Neural cell (in vitro differentiated cells): Measurements from ENCODE around the gene DUSP14.

Source experiments
- EP300 ChIP-seq: fragments of 450-650 bp; conservative IDR thresholded peaks from 2 replicates; pipeline ENCODE4 v1.6.1; 2014; ENCODE audit warnings: antibody characterized with exemption, mild to moderate bottlenecking, moderate library complexity; ENCODE audit not compliant: poor library complexity, severe bottlenecking
- EZH2 ChIP-seq: fragments of 200-600, 300-800 bp; shearing (Covaris generic), sonication (generic); IDR thresholded peaks from 2 replicates; pipeline ENCODE4 v1.6.1; 2014; ENCODE audit warnings: antibody characterized with exemption, low read length, borderline replicate concordance, mild to moderate bottlenecking; ENCODE audit not compliant: insufficient read depth, poor library complexity, severe bottlenecking
- MXI1 ChIP-seq: fragments of 450-650 bp; conservative IDR thresholded peaks from 2 replicates; pipeline ENCODE4 v1.6.1; 2014; ENCODE audit warnings: antibody characterized with exemption, mild to moderate bottlenecking; ENCODE audit not compliant: poor library complexity, severe bottlenecking
- POLR2AphosphoS5 ChIP-seq: IDR thresholded peaks from 2 replicates; pipeline ENCODE4 v1.6.1; 2012
- RAD21 ChIP-seq: fragments of 450-650 bp; conservative IDR thresholded peaks from 2 replicates; pipeline ENCODE4 v1.6.1; 2014; ENCODE audit warnings: antibody characterized with exemption, mild to moderate bottlenecking, moderate library complexity
- TAF1 ChIP-seq: IDR thresholded peaks from 2 replicates; pipeline ENCODE4 v1.6.1; 2012; ENCODE audit warnings: low read depth
- TF ChIP-seq, protein P1 (sequence below): IDR thresholded peaks from 2 replicates; pipeline ENCODE4 v1.6.1; 2012; ENCODE audit warnings: borderline replicate concordance
- TF ChIP-seq, protein P2 (sequence below): fragments of 450-650 bp; IDR thresholded peaks from 2 replicates; pipeline ENCODE4 v1.5.1; 2014; ENCODE audit warnings: antibody characterized with exemption, mild to moderate bottlenecking, moderate library complexity; ENCODE audit not compliant: poor library complexity, severe bottlenecking

DNA sequence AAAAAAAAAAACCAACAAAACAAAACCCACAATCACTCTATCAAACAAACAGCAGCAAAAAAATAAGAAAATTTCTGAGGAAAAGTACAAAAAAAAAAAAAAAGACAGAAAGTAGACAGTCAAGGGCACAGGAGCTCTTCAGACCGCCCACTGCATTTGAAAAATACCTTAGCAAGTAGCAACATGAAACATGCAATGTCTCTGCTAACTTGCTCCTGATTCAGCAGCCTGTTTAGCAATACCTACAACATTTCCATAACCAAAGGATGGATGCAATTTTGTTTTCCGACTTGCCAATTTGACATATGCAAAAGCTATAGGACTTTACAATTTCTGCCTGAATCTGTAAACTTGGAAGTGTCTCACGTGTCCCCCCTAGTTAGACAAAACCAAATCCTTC lies 62.1 kb downstream of the DUSP14 start:
- TF ChIP-seq, protein P1, sequence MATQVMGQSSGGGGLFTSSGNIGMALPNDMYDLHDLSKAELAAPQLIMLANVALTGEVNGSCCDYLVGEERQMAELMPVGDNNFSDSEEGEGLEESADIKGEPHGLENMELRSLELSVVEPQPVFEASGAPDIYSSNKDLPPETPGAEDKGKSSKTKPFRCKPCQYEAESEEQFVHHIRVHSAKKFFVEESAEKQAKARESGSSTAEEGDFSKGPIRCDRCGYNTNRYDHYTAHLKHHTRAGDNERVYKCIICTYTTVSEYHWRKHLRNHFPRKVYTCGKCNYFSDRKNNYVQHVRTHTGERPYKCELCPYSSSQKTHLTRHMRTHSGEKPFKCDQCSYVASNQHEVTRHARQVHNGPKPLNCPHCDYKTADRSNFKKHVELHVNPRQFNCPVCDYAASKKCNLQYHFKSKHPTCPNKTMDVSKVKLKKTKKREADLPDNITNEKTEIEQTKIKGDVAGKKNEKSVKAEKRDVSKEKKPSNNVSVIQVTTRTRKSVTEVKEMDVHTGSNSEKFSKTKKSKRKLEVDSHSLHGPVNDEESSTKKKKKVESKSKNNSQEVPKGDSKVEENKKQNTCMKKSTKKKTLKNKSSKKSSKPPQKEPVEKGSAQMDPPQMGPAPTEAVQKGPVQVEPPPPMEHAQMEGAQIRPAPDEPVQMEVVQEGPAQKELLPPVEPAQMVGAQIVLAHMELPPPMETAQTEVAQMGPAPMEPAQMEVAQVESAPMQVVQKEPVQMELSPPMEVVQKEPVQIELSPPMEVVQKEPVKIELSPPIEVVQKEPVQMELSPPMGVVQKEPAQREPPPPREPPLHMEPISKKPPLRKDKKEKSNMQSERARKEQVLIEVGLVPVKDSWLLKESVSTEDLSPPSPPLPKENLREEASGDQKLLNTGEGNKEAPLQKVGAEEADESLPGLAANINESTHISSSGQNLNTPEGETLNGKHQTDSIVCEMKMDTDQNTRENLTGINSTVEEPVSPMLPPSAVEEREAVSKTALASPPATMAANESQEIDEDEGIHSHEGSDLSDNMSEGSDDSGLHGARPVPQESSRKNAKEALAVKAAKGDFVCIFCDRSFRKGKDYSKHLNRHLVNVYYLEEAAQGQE = no peak
- no peak for TF ChIP-seq EP300
- TF ChIP-seq, protein P2, sequence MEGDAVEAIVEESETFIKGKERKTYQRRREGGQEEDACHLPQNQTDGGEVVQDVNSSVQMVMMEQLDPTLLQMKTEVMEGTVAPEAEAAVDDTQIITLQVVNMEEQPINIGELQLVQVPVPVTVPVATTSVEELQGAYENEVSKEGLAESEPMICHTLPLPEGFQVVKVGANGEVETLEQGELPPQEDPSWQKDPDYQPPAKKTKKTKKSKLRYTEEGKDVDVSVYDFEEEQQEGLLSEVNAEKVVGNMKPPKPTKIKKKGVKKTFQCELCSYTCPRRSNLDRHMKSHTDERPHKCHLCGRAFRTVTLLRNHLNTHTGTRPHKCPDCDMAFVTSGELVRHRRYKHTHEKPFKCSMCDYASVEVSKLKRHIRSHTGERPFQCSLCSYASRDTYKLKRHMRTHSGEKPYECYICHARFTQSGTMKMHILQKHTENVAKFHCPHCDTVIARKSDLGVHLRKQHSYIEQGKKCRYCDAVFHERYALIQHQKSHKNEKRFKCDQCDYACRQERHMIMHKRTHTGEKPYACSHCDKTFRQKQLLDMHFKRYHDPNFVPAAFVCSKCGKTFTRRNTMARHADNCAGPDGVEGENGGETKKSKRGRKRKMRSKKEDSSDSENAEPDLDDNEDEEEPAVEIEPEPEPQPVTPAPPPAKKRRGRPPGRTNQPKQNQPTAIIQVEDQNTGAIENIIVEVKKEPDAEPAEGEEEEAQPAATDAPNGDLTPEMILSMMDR = no peak
- no peak for TF ChIP-seq TAF1
- no peak for TF ChIP-seq MXI1
- TF ChIP-seq RAD21 = no peak
- TF ChIP-seq EZH2 = no peak
- TF ChIP-seq POLR2AphosphoS5 = no peak
